Measurements from ENCODE around the gene VPS25.

DNA sequence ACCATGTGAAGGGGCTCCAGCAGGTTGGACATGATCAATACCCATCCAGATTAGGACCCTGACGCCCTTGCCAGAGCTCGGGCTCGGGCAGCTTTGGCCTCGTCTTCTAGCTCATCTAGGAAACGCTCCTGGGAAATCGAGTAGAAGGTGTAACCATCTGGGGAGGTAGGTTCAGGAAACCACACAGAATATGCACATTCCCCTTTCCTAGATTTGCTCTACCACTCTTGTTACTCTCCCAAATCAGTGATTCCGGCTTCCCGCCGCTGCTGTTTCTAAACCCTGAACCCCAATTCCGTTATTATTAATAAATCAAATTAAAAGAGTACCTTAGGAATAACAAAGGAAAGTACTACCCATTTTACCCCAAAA, 24.7 kb downstream of the VPS25 start:
- TF ChIP-seq EZH2 (IDR thresholded peaks at IDR 0.05; ENCODE audit: borderline replicate concordance, low read depth, low read length, poor library complexity, severe bottlenecking) (no peak), CTCF (conservative IDR thresholded peaks at IDR 0.05; ENCODE audit: low read depth, low read length) (no peak)

Measured in A673 (cell line).